ENCODE results near the gene SERPINB10. TPM values are rescaled to one million over a fixed set of nuclear protein-coding genes. Genes with fewer than 3 reads are reported as not detected.

The SERPINB10 gene, protein sequence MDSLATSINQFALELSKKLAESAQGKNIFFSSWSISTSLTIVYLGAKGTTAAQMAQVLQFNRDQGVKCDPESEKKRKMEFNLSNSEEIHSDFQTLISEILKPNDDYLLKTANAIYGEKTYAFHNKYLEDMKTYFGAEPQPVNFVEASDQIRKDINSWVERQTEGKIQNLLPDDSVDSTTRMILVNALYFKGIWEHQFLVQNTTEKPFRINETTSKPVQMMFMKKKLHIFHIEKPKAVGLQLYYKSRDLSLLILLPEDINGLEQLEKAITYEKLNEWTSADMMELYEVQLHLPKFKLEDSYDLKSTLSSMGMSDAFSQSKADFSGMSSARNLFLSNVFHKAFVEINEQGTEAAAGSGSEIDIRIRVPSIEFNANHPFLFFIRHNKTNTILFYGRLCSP
- not detected in 2 replicates for total RNA-seq (ENCODE audit: low replicate concordance)

DNA sequence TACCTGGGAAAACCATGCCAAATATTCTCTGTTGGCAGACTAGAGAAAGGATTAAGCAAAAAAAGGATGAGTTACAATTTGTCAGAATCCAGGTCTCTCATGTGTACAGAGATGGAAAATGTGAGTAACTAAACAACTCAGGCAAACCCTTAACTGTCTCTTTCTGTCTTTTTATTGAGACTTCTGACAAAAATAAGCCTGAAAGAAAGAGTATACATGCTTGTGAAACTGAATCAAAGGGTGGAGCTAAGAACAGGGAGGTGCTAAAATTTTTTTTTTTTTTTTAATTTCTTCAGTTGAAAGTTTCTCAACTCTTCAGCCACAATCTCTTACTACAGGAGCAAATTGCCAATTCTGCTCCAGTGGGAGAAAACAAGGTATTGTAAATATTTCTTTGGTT, at the start of gene SERPINB10:
Gene SERPINB10, plus strand, starts transcription at position 295 of the 400 bp plus-strand sequence. CDS start 7,553 bp downstream, outside the sequence.

DNA sequence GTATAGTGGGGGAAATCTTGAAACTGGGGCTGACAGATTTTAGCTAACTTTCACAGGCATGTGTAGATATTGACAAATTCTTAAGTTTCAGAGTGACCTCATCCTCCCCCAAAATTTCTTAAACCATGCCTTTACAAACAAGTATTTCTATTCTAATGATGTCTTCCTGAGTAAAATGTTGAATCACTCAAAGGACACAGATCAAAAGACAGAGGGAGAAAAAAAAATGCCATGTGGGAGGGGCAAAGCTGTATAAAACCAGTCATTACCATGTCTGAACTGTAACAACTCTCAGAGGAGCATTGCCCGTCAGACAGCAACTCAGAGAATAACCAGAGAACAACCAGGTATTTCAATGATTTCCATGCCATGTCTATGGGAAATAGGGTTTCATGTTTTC, 20.3 kb upstream of the SERPINB10 start, which contains the start of gene SERPINB2:
Gene SERPINB2, plus strand, starts transcription at position 282 of the 400 bp plus-strand sequence. CDS start 3,740 bp downstream, outside the sequence.

DNA sequence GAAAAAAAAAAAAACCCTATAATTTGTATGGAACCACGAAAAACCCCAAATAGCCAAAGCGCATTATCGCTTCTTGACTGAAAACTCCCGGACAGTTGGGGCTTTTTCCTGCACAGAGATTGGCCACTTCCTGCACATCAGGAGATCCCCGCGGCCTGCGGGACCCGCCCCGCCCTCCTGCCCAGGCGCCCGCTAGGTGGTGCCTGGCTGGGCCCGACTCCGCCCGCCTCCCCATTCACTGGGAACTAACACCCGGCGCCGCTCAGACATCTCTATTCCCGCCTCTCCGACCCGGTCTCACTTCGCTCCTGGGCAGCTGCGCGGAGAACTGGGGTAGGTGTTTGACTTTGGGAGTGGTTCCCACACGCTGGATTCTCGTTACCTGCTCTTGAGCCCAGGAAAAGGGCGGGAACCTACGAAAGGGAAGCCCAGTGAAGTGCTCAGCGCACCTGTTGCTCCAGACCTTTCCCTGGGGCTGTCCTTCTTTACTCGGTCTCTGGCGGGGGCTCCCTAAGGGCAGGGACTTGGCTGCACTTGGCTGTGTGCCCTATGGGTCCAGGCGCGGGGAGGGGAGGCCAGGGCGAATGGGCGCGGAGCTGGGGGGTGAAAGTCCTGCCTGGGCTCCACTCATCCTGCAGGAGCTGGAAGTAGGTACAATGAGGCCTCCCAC, 41.4 kb downstream of the SERPINB10 start, which contains the start of gene HMSD:
Gene HMSD, plus strand, starts transcription at position 234 of the 670 bp plus-strand sequence. CDS start 4,155 bp downstream, outside the sequence.

DNA sequence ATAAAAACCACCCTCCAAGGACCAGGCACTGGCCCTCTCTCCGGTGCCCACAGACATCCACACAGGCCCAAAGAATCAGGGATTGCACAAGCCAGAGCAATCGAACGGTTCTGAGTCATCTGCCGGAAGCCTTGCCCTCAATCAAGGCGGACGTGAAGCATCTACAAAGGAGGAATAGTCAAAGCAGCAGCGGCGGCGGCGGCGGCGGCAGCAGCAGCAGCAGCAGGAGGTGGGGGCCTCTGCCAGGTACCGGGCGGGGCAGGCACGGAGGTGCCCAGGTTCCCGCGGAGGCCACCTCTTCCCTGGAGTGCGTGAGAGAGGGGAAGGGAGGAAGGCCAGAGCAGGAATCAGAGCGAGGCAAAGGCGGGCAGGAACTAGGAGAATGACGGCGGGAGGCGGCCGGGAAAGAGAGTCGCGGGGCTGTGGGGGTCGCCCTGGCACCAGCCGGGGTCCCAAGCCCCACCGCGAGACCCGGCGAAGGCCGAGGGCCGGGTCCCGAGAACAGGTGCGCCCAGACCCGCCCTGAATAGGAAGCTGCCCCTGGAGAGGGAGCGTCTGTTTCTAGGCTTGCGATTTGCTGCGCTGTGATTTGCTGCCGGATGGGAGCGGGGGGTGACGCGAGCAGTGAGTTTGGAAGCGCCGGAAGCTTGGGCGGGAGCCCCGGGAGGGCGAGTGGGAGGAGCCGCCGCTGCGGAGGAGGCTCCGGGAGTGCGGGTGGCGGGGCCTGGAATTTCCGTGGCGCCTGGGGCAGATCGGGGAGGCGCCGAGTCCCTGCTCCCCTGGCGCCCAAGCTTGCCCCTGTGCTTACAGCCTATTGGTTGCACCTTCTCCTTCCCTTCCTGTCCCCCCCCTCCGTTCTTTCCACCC, 62.4 kb downstream of the SERPINB10 start, which contains the start of gene SERPINB8:
Gene SERPINB8, plus strand, starts transcription at position 140 of the 867 bp plus-strand sequence. CDS start 8,228 bp downstream, outside the sequence.

Other genes starting within 250 kb of the SERPINB10 start
- 2.3 TPM in 1 of 2 replicates, not detected in the other for gene SERPINB3, start 246.1 kb upstream of the SERPINB10 start, total RNA-seq (ENCODE audit: low replicate concordance)
- gene SERPINB11, start 205.0 kb upstream of the SERPINB10 start, total RNA-seq (ENCODE audit: low replicate concordance) = 0.12 TPM in 1 of 2 replicates, not detected in the other
- 4.7 TPM in 1 of 2 replicates, not detected in the other for gene SERPINB7, start 132.5 kb upstream of the SERPINB10 start, total RNA-seq (ENCODE audit: low replicate concordance)
- 0.23 TPM in 1 of 2 replicates, not detected in the other for gene SERPINB2, start 20.3 kb upstream of the SERPINB10 start, total RNA-seq (ENCODE audit: low replicate concordance)
- gene HMSD, start 41.3 kb downstream of the SERPINB10 start, total RNA-seq (ENCODE audit: low replicate concordance) = not detected in 2 replicates
- 6.6 and 7.4 TPM in 2 replicates for gene SERPINB8, start 62.1 kb downstream of the SERPINB10 start, total RNA-seq (ENCODE audit: low replicate concordance)
- not detected in 2 replicates for gene LINC00305, start 241.1 kb downstream of the SERPINB10 start, total RNA-seq (ENCODE audit: low replicate concordance)

All from smooth muscle cell of the coronary artery (primary cell).